NCI-H82 (cell line): ENCODE results near the gene AFMID.

Experiments
- DNase-seq: peaks from one replicate; lab custom pipeline; 2025; lab: John Stamatoyannopoulos, UW

The AFMID gene

DNA sequence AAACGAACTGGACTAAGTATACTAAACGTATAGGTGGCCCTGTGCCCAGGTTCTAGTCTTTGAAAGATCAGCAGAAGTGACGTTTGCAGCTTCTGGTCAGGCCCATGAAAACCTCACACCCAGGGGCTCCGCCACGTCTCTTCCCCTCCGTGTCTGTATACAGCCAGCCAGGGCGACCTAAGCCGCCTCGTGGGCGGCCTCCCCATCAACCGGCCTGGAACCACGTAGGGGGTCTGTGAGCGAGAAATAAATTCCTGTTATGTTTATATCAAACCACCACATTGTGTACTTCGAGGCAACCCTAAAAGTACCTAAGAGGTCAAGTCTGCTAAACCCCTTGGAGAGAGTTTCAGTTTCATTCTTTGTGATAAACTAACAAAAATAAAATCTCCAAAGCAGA is 7.1 kb upstream of the AFMID start:
- no peak for DNase-seq

DNA sequence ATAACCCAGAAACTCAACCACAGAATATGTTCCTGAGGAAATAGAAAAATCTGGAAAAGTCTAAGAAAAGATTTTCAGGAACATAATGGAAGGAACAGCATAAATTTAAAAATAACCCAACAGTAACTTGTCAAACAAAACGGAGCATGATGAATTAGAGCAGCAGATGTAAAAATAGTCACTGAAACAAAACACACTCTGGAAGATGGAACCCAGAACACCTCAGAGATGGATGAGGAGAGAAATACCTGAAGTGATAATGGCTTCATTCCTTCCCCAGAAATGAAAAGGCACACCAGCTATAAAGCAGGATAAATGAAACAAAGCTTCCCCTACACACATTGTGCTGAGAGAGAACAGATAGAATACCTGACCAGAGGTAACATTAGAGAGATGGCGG is 6.7 kb upstream of the AFMID start:
- DNase-seq, result no peak

DNA sequence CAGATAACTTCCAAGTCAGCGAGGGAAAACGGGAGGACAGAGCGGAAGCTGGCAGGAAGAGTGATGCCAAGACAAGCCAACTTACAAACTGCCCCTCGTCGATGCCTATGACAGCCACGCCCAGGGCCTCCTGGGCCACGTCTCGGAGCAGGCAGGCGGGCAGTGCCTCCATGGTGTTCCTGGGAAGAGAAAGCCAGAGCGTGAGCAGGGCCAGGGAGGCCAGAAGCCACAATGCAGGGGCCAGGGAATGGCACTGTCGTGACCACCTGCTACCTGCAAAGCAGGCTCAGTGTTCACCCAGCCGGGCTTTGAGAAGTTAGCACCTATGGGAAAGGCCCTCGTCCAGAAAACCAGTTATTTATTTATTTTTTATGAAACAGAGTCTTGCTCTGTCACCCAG is 4.7 kb upstream of the AFMID start:
- DNase-seq, result no peak

DNA sequence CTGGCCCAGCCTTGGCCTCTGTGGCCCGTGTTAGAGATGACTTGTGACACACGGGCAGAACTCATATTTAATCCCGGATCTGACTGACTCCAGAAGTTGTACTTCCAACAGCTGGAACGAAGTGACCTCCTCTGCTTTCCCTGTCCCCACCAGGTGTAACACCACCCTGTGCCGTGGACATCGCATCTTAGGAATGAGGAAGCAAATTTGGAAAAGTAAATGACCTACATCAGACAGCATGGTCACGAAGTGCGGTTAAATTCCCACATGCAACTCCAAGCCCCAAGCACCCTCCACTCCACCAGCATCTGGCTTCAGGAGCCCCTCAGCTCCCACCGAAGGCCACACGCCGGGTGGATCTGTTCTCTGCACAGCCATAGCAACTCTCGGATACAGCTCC is 3.2 kb upstream of the AFMID start:
- DNase-seq, result no peak

DNA sequence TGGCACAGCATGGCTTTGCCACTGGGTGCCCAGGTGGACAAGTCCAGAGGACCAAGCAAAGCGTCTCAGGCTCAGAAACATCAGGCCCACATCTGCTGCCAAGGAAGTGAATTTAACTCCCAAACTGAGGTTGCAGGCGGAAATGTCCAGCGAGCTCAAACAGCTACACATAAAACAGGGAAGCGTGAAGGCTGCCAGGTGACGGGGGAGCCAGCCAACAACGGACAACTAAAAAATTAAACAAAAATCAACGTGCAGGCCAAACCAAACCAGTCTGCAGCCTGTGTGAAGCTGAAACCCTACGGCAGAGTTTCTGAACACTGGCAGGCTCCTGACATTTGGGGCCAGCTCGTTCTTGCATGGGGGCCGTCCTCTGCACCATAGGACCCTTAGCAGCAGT is 2.8 kb upstream of the AFMID start:
- no peak for DNase-seq

DNA sequence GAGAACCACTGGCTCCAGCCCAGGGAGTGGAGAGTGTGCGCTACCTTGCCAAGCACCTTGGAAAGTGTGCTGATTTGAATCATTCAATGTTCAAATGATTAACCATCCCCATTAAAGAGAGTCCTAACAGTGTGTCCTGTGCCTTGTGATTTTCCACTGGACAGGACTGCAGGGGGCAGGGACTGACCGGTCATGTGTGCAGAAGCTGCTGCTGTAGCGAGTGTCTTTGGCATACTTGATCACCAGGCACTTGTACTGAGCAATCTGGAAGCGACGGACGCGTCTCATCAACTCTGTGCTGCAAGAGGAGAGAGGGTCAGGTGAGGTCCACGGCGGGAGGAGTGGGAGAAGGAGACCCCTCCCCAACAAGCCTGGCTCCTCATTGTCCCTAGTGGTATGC is 2.3 kb upstream of the AFMID start:
- no peak for DNase-seq

DNA sequence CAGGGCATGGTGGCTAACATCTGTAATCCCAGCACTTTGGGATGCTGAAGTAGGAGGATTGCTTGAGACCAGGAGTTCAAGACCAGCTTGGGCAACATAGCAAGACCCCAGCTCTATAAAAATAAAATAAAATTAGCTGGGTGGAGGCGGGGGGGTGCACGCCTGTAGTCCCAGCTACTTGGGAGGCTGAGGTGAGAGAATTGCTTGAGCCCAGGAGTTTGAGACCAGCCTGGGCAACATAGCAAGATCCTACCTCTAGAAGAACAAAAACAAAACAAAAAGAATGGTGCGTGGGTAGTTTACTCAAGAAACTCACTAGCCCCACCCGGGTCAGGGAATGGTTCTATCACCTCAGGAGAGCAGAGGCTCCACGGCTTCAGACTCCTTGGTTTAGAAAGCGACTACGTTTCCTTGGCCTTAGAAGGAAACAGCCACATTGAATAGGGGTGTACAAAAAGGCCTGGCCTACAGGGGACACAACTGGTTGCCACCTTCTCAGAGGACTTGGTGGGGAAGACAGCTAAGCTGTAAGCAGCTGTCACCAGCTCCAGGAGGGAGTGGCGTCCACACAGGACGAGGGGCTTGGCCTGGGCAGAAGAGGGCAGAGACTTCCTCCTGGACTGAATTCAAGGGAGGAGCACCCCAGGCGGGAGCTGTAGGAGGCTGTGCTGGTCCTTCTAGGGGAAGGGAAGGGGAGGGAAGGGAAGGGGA is 1.0 kb upstream of the AFMID start:
- DNase-seq, result peak; percentile 84

DNA sequence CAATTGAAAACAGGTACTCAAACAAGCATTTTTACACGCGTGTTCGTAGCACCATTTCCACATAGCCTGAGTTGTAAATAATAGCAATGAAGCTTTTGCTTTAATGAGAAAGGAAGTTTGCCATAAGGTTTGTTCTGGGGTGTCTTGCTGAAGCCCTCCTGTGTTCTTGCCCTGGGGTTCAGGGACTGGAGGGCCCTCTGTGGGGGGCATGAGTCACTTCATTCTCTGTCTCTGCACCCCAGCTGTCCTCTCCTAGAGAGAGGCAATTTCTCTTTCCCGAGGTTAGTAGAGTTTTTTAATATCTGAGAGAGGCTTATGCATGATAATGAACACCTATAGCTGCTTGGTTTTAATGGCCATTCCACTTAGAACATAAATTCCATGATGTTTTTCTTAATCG is 9.6 kb downstream of the AFMID start:
- no peak for DNase-seq

DNA sequence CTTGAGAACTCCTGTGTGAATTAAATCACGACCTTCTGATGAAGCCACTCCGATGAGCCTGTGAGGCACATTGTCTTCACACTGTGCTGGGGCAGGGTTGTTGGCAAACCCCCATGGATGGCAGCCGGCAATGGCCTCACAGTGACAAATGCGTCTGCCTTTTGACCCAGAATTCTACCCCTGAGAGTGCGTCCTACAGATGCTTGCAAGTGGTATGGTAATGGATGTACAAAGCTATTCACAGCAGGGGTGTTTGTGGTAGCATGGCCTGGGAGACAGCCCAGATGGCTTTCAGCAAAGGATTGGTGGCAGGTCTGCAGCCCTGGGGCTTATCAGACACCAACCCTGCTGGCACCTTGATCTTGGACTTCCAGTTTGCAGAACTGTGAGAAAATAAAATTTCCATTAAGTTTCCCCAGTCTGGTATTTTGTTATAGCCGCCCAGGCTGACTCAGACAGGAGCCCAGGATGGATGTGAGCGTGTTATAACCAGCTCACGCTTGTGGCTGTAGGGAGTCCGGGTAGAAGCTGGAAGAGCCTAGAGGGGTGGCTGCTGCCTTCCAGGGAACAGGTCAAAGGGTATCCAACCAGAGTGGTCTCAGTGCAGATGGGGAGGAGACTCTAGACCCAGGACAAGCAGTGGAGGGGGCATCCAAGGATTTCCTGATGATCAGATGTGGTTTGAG is 10.1 kb downstream of the AFMID start:
- no peak for DNase-seq

DNA sequence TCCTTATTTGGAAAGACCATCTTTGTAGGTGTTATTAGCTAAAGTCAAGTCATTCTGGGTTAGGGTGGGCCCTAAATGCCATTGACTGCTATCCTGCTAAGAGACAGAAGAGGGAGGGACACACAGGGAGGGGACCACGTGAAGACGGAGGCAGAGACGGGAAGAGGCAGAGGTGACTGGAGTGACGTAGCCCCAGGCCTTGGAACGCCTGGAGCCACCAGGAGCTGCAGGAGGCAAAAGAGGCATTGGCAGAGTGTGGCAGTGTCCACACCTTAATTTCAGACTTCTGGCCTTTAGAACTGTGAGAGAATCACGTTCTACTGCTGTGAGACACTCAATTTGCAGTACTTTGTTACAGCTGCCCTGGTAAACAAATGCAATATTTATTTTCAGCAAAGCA is 13.3 kb downstream of the AFMID start:
- no peak for DNase-seq

DNA sequence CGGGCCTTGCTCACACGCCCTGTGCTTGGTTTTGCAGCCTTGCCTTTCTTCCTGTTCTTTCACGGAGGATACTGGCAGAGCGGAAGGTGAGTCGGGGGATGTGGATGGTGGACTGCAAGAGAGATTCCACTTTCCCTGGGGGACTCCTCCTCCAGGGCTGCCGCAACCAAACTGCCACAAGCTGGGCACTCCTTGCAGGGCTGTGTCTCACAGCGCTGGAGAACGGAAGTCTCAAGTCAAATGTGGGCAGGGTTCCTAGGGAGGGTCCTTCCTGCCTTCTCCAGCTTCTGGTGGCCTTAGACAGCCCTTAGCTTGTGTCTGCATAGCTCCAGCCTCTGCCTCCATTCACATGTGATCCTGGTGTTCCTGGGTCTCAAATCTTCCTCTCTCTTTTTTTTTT is 15.5 kb downstream of the AFMID start:
- DNase-seq, result no peak

DNA sequence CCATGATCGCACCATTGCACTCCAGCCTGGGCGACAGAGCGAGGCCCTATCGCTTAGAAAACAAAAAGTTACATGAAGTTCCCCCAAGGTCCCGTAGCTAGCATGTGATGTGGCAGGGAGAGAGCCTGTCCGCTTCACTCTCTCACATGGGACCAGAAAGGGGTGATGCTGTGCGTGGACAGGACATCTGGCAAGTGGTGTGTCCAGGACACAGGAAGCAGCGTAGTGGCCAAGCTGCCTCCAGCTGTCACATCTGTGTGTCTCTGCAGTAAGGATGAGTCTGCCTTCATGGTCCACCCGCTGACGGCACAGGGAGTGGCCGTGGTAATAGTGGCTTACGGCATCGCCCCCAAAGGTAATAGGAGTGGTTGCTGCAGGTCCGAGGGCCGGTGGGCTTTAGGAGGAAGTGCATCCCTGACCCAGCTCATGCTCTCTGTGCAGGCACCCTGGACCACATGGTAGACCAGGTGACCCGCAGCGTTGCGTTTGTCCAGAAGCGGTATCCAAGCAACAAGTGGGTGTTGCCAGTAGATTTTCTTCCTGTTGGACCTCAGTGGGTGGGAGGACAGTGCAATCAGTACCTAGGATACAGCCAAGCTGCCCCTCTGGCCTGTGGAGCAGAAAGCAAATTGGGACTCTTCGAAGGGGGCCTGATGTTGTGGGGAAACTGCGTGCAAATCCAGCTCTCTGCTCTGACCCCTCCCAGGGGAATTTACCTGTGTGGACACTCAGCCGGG is 17.4 kb downstream of the AFMID start:
- no peak for DNase-seq

DNA sequence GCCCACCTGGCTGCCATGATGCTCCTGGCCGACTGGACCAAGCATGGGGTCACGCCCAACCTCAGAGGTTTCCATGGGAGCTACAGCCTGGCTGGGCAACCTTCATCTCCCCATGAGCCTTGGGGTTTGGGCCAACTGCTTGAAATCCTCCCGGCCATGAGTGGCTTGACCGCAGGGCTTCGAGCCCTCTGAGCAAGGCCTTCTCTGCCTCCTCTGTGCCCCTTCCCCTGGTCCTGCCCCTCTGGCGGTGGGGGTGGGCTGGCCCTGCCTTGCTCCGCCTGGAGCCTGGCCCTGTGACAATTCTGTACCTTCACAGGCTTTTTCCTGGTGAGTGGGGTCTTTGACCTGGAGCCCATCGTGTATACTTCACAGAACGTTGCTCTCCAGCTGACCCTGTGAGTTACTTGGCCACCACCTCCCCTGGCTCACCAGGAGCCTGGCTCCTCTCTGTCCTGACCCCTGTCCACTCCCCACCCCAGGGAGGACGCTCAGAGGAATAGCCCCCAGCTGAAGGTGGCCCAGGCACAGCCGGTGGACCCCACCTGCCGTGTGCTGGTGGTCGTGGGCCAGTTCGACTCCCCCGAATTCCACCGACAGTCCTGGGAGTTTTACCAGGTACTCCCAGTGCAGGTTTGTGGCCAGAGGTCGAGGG is 18.1 kb downstream of the AFMID start:
- DNase-seq, result no peak

DNA sequence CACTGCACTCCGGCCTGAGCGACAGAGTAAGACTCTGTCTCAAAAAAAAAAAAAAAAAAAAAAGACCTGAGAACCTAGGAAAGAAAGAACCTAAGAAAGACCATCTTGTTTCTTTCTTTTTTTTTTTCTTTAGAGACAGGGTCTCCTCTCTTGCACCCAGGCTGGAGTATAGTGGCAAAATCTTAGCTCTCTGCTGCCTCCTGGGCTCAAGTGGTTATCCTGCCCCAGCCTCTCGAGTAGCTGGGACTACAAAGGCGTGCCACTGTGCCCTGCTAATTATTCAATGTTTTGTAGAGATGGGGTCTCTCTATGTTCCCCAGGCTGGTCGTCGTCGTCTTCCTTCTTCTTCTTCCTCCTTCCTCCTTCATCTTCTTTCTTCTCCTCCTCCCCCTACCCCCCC is 19.1 kb downstream of the AFMID start:
- no peak for DNase-seq

DNA sequence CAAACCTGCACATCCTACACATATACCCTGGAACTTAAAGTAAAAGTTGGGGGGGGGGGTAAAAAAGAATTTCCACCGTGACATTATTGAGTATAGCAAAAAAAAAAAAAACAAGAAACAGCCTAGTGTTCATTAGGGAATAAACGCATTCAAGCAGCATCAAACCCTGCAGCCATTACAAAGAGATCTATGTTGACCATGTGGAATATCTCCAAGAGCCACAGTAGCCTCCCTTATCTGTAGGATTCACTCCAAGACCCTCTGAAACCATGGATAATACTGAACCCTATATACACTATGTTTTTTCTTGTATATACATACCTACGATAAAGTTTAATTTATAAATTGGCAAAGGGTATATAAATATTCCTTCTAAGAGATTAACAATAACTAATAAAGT is 21.3 kb downstream of the AFMID start:
- no peak for DNase-seq

DNA sequence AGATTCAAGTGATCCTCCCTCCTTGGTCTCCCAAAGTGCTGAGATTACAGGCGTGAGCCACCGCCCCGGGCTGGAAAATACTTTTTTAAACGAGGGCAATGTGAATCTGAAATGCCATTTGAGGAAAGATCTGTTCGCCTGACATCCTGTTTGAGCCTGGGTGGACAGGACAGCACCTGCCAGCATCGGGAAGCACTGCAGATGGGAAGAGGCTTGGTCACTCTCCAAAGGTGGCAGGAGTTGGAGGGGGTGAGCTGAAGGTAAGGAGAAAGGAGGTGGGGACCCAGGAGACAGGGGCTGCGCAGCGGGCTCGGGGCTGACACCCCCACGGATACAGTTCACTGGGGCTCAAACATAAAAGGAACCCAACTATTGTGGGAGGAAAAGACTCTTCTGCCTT is 22.9 kb downstream of the AFMID start:
- no peak for DNase-seq

DNA sequence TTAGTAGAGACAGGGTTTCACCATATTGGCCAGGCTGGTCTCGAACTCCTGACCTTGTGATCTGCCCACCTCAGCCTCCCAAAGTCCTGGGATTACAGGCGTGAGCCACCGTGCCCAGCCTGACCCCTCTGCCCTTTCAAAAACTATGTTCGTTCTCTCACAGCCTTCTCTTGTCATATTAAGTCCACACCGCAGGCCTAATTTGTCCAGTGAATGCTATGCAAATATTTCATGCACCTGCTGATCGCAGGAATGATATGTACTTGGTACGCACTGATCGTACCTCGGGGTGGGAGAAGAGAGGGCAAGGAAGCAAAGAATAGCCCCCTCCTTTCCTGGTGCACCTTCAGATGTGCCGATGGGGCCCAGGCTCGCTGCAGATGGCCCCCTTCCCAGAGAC is 23.9 kb downstream of the AFMID start:
- no peak for DNase-seq

DNA sequence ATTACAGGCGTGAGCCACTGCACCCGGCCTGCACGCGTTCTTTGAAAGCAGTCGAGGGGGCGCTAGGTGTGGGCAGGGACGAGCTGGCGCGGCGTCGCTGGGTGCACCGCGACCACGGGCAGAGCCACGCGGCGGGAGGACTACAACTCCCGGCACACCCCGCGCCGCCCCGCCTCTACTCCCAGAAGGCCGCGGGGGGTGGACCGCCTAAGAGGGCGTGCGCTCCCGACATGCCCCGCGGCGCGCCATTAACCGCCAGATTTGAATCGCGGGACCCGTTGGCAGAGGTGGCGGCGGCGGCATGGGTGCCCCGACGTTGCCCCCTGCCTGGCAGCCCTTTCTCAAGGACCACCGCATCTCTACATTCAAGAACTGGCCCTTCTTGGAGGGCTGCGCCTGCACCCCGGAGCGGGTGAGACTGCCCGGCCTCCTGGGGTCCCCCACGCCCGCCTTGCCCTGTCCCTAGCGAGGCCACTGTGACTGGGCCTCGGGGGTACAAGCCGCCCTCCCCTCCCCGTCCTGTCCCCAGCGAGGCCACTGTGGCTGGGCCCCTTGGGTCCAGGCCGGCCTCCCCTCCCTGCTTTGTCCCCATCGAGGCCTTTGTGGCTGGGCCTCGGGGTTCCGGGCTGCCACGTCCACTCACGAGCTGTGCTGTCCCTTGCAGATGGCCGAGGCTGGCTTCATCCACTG is 27.0 kb downstream of the AFMID start, which contains the start of gene BIRC5:
Gene BIRC5, plus strand, starts transcription at position 238 of the 690 bp plus-strand sequence. Its CDS starts 64 bp downstream, at position 302.
- peak; percentile 98 for DNase-seq

DNA sequence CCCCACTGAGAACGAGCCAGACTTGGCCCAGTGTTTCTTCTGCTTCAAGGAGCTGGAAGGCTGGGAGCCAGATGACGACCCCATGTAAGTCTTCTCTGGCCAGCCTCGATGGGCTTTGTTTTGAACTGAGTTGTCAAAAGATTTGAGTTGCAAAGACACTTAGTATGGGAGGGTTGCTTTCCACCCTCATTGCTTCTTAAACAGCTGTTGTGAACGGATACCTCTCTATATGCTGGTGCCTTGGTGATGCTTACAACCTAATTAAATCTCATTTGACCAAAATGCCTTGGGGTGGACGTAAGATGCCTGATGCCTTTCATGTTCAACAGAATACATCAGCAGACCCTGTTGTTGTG is 27.5 kb downstream of the AFMID start:
- peak; percentile 35 for DNase-seq

DNA sequence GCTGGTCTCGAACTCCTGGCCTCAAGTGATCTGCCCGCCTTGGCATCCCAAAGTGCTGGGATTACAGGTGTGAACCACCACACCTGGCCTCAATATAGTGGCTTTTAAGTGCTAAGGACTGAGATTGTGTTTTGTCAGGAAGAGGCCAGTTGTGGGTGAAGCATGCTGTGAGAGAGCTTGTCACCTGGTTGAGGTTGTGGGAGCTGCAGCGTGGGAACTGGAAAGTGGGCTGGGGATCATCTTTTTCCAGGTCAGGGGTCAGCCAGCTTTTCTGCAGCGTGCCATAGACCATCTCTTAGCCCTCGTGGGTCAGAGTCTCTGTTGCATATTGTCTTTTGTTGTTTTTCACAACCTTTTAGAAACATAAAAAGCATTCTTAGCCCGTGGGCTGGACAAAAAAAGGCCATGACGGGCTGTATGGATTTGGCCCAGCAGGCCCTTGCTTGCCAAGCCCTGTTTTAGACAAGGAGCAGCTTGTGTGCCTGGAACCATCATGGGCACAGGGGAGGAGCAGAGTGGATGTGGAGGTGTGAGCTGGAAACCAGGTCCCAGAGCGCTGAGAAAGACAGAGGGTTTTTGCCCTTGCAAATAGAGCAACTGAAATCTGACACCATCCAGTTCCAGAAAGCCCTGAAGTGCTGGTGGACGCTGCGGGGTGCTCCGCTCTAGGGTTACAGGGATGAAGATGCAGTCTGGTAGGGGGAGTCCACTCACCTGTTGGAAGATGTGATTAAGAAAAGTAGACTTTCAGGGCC is 32.4 kb downstream of the AFMID start:
- no peak for DNase-seq

DNA sequence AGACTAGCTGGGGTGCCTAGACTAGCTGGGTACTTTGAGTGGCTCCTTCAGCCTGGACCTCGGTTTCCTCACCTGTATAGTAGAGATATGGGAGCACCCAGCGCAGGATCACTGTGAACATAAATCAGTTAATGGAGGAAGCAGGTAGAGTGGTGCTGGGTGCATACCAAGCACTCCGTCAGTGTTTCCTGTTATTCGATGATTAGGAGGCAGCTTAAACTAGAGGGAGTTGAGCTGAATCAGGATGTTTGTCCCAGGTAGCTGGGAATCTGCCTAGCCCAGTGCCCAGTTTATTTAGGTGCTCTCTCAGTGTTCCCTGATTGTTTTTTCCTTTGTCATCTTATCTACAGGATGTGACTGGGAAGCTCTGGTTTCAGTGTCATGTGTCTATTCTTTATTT is 35.9 kb downstream of the AFMID start:
- no peak for DNase-seq
